ENCODE results near the gene TMEM167A.

The TMEM167A gene

DNA sequence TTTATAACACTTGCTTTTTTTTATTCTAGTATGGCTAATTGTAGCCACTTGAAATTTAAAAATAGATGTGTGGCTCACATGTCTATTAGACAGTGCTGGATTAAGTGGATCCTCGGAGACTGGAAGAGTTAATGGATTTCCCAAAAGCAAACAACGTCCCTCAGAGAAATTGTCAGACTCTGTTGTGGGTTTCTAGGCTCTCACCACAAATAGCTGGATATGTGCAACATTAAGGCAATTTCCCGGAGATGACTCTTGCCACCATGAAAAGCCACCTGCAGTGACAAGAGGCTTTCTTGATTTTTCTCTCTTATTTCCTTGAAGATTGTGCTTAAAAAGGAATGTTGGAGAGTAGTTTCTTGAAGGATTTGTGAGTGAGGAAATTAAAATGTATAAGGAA is 43.2 kb downstream of the TMEM167A start:
- peak; percentile 16 for DNase-seq

DNA sequence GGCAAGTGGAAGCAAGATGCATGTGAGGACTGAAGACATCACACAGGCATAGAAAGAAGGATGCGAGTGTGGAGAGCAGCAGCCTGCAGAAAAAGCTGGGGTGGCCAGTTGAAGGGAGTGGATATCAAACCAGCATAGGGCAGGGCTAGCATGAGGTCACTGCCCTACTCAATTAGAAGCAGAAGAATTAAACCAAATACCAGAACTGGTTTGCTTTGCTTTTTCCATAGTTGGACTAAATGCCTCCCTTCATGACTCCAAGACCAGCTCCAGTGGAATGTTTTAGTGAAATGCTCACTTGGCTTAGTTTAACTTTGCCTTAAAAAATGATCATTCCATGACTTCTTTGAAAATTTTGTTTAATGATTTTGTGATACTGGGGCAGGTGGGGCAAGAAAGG is 45.8 kb downstream of the TMEM167A start:
- no peak for DNase-seq

DNA sequence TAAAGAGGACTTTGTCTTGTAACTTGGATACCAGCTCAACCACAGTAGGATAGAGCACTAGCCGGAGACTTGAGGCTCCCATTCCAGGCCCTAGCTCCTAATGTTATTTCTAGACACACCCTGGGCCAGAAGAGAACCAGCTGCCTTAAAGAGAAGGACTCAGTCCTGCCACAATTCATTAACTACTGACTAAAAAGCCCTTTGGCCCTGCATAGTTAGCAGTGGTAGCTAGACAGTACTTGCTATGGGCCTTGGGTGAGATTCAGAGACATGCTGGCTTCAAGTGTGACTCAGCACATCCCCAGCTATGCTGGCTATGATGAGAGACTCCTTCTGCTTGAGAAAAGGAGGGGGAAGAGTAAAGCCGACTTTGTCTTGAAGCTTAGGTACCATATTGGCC is 47.3 kb downstream of the TMEM167A start:
- DNase-seq = no peak

DNA sequence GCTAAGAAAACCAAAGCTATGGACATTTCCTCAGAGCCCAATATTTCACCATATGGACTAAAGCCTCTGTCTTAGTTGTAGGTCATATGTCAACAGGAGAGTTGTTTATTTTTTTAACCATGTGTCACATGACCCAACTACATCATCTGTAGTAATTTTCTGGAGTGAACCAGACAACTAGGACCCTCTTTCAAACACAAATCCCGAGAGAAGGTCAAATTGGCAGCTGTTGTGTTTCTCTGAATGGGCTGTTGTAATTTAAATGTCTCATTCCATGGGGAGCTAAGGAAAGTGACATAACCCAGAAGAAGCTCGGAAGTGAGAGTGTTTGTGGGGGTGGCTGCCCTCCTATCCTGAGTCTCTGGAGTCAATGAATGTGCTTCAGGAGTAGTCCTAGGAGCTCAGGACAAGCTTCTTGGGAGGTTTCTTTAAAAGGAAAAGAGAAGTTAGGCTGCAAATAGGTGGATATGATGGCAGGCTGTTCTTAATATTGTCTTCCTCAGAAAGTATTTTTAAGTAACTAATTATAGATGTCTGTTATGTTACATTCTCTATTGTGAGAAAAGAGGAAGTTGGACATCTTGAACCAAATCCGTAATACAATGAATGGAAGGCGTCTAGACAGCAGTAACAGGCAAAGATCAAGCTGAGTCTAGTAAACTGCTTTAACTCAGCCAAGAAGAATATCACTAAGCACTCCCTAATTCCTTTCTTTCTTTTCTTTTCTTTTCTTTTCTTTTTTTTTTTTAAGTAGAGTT is 50.1 kb downstream of the TMEM167A start:
- DNase-seq = no peak

DNA sequence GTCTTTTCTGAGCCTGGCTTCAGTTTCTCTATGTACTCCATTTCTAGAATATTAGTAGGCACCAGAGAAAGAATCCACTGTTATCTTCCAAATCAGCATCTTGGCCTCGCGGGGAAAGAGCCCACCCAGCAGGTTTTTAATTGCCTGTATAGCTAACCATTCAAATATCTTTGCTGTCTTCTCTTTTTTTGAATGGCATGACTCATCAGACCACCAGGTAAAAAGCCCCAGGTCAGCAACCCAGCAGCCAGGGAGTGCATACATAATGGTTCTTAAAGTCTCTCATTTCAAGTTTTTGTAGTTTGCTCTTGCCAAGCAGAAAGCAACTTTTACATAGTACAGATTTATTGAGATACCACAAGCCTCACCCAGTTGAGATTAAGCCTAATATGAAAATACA is 50.7 kb downstream of the TMEM167A start:
- DNase-seq = no peak

DNA sequence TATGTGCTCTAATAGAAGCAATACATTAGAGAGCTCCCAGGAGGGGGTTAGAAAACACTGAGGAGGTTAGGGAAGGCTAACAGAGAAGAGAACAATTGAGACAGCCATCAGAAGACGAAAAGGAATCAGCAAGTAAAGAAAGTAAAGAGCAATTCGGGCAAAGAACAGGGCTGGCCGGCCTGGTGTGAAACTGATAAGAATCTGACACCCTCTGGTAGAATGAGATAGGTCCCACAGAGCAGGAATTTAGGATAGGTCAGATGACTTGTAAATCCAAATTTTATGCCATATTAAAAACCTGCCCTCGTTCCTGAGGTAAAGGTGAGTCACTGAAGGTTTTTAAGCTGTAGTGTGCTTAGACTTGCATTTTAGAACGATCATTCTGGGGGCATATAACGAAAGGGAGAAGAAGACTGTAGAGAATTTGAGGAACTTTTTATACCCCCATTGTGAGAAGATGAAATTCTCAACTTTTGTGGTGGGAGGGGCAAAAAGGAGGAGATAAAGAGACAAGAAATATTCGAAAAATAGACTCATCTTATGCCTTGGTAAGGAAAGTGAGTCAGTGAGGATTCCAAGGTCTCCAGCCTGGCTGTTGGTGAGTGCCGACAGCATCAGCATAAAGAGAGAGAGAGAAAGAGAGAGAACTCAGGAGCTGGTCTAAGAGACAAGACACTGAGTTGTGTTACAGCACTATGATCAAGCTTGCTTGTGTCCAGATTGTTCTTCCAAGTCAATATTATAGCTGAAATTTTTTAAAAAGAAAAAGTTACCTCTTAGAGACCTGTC is 51.3 kb downstream of the TMEM167A start:
- DNase-seq = no peak

DNA sequence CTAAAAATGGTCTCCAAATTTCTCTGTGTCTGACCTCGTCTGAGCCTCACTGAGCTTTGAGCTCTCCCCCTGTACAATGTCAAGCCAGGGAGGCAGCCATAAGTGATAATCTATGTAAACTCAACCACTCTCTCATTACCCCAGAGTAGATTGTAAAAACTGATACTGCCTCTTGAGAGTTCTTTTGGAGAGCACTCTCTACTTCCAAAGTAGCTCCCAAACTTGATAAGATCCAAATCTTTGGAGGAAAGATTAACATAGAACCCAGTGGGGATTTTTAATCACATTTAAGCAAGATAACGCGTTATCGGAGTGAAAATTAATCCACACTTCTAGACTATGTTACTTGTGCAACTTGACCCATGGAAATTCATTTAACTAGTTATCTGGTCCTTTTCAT is 54.9 kb downstream of the TMEM167A start:
- DNase-seq = no peak

DNA sequence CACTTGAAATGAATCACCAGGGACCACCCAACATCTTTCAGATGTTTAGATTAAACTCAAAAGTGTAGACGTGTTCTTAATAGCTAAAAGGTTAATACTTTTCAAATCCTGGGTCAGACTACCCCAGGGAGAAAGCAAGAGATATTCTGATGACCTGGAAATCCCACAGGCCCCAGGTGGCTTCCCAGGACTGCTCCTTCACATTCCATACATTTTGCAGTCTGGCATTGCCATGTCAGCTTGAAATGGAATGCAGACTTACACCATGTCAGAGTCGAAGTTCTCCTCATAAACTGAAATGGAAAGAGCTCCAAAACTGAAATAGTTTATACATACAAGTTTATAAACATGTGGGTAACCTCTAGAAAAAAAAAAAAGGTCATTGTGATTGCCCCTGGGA is 61.5 kb downstream of the TMEM167A start:
- no peak for DNase-seq

DNA sequence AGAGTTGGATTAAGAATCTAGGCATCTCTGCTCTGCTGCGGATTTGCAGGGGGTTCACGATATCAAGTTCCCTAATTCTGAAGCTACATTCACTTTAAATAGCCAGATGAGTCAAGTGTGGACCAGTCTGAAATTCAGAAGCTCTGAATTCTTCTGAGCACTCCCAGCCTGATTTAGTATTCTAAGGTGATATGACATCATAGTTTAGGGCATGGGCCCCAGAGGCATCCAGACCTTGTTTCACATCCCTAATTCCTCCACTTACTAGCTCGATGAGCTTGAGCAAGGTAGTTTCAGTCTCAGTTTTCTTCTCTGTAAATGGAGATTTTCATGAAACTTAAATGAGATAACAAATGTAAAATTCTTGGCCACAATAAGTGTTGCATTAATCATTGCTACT is 65.2 kb downstream of the TMEM167A start:
- DNase-seq = no peak

DNA sequence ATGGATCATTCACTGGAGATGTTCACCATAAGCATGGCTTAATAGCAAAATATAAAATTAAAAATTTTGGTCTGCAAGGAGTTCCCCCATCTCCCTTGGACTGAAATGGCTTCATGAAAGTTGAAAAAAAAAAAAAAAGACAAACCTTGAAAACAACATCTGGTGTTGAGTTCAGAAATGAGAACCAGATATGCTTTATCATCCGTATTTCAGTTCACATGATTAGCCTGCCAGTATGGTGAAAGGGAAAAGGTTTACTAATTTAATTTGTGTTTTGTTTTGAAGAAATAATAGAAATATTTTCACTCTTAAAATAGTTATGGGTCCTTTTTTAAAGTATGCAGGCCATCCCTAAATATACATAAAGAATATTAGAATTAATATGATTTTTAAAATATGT is 67.8 kb downstream of the TMEM167A start:
- no peak for DNase-seq

DNA sequence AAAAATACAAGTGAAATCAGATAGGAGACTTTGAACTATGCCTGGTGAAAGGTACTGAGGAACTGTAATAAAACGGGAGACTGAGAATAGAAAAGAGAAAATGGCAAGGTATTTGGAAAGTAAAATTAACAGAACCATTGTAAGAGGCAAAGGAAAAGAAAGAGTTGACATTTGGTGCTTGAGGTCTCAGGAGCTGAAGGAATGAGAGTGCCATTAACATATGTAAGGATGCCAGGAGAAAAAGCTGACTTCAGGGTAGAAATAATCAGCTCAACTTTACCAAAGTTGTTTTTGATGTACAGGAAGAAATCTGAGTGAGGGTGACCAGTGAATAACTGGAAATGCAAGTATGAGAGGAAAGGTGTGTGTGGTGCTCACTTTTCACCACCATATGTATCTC is 69.4 kb downstream of the TMEM167A start:
- no peak for DNase-seq

DNA sequence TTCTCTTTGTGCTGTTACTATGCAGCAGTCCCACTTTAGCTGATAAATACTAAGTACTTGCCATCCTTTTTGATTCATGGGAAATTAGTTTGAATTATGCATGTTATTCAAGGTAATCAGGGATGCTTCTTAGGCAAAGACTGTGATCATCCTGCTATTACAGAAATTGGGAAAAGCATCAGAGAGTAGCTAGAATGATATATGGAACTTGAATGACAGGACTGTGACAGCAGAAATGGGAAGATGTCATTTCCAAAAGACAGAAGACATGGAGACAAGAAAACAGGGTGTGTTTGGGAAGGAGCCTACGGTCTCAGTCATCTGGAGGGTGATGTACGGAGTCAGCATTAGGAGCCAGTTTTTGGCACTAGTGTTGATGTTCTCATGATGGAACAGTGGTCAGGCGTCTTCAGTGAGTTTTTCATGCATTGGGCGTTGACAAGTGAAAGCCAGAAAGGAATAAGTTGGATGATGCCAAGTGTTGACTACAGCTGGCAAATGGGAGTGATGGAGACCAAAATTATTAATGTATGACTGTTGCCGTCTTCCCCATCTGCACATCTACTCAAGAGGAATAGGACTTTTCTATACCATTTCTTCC is 70.4 kb downstream of the TMEM167A start:
- no peak for DNase-seq

DNA sequence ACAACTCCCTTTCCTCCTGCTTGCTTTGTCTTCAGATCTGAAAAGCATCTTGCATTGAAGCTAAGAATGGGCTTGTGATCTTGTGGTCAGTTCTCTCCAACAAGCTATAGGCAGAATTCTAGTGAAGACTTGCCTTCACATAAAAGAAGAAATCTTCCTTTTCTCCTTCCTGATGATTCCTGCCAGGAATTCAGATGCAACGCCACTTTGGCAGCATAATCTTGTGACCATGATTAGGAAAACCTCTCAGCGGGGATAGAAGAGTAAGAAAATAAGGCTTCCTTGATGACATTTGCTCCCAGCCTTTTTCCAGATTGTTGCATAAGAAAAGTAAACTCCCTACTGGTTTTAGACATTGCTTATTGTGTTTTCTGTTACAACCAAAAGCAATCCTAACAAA is 73.4 kb downstream of the TMEM167A start:
- DNase-seq = no peak

Measured in NCI-H2107 (cell line).